HG03432 (cell line): Measurements from ENCODE around the gene KNDC1.
"Not testable (repeated sequence)": the region's sequence is repeated elsewhere in the genome, so short reads cannot be mapped to it uniquely, and the experiment has no call there.

Experiments
- ATAC-seq: cut with Tn5 transposase; IDR thresholded peaks from one replicate; pipeline ENCODE4 v1.9.1; 2021; ENCODE audit warnings: mild to moderate bottlenecking, moderate library complexity; ENCODE audit not compliant: unreplicated experiment

KNDC1 gene

DNA sequence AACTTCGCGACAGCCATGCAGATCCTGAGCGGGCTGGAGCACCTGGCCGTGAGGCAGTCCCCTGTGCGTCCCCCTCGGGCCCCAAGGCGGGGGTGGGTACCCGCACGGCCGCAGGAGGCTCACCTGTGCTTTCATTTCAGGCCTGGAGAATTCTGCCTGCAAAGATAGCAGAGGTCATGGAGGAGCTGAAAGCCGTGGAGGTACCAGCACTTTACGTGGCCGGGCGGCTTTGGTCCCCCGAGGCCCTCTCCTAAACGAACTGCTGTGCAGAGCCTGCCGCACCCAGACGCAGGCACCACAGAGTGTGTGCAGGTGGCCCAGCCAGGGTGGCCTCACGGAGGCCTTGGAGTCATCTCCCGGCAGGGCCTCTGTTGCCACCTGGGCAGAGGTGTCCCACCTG, 58.9 kb downstream of the KNDC1 start:
- ATAC-seq = no peak

GRCh38 chr10:133219782-133220181, 59.8 kb downstream of the KNDC1 start:
- no peak for ATAC-seq

- no peak for ATAC-seq
Observed at GRCh38 chr10:133221331-133221730, 61.3 kb downstream of the KNDC1 start.

DNA sequence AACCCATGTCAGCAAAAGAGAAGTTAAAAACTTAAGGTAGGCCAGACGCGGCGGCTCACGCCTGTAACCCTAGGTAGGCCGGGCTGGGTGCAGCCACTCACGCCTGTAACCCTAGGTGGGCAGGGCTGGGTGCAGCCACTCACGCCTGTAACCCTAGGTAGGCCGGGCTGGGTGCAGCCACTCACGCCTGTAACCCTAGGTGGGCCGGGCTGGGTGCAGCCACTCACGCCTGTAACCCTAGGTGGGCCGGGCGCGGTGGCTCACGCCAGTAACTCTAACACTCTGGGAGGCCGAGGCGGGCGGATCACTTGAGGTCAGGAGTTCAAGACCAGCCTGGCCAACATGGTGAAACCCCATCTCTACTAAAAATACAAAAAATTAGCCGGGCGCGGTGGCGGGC, 61.7 kb downstream of the KNDC1 start:
- ATAC-seq = not testable (repeated sequence)

DNA sequence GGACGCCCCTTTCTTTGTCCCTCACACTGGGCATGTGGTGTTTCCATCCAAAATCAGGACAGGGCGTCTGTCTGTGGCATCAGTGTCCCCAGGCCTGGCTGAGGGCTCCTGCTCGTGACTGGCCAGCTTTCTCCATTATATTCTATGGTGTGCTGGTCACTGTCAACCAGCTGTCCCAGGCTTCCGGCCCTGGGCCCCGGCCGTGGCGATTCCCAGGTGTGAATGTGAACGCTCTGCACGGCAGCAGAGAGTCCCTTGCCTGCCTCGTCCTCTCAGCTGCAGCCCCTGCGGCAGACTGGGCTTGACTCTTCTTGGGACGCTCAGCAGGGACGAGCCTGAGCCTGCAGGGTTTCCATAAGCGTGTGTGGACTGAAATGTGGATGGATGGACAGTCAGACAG, 64.1 kb downstream of the KNDC1 start:
- no peak for ATAC-seq

DNA sequence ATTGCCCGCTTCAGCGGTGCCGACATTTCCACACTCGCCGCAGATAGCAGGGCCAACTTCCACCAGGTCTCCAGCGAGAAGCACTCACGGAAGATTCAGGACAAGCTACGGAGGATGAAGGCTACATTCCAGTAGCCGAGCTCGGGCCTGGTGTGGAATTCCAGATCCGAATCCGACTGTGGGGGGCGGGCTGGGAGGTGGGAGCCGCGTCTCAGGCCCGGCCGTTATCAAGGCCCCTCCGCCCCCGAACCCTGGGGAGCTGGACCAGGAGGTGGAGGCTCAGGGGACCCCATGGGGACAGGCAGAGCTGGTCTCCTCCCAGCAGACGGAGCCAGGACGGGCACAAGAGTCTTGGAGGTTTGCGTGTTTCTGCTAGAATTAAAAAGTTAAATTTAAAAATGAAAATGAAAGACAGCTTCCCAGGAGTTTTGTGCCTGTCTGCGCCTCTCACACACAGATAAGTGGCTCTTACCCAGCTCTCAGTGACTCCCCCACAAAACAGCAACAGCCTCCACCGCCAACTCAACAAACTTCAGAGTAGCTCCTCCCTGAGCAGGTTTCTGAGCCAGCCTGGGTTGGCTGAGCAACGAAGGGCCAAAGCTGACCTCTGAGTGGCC, 64.8 kb downstream of the KNDC1 start:
- no peak for ATAC-seq

DNA sequence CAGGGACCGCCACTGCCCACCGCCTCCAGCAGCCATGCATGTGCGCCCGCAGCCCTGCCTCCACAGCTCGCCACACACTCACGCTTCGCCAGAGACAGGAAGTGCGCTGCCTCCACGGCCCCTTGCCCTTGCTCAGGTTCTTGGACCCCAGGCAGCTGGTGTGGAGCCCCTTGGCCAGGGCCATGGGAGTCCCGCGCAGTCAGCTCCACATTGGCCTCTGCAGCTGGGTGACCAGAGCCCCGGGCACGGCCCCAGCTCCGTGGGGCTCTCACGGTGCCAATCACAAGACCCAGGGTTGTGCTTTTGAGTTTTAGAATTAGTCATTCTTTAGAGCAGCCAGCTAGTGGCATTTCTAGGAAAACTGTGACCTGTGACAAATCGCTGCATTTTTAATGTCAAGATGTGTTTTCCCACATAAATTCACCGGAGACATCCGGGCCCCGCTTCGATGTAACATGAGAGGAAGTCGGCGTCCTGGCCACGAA, 65.7 kb downstream of the KNDC1 start:
- ATAC-seq = no peak

DNA sequence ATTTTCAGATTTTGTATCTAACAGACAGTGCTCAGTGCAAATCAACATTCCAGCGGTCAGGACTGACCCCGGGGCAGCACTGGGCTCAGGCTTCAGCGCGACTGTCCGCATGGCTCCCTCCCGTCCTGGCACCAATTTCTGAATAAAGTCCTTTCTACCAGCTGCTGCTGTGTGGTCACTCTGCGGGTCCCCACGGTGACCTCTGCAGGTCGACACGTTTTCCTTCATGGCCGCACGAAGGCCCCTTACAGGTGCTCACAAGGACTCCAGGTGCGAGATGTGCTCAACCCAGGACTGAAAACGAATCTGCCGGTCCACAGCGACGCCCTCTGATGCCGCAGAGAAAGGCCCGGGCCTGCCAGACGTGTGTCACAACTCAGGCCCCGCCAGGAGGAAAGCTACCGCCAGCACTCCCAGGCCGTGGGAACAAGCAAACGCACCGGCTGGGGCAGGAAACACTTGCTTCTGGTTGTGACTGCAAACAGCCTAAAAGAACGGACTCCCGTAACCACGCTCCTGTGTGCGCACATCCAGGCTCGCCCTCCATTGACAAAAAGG, 66.3 kb downstream of the KNDC1 start:
- no peak for ATAC-seq

- no peak for ATAC-seq
Observed at GRCh38 chr10:133227256-133227655, 67.2 kb downstream of the KNDC1 start.

DNA sequence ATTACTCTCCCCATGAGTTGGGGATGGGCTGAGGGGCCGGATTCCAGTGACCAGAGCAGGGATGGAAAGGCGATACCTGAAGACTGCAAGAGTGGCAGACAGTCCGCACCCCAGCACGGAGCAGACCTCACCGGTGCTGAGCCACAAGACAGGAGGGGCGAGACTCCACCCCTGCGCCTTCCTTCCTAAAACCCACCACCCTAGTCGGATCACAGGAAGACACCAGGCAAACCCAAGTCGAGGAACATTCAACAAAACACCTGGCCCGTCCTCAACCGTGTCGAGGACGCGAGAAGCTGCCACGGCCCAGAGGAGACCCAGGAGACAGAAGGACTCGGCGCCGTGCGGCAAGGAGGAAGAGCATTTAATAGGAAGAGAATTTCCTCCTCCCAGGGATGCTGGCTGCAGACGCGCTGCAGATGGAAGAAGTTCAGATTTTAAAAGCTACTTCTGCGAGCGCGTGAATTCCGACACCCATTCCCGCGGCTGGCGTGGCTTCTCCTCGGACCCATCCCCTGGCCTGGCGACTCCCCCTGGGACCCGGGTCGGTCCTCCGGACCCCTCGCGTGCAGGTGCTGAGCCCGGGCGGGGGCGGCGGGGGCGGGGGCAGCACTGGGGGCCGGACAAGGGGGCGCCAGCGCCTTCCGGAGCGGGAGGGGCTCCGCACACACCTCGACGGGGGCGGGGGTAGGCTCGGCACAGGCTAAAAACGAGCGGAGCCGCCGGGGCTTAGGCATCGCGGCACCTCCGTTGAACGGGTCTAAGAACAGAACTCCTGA, 69.4 kb downstream of the KNDC1 start:
- ATAC-seq = no peak

DNA sequence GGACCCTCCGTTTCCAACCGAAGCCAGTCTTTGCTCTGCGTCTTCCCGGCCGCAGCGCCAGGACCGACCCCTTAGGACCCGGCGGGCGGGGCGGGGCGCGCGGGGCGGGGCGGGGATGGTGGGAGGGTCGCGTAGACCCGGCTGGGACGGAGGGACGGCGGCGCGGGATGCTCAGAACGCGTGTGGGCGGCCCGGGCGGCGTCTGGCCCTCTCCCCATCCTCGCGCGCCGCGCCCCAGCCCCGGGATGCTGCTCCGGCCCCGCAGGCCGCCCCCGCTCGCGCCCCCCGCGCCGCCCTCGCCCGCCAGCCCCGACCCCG, 70.0 kb downstream of the KNDC1 start, which contains the start of gene UTF1:
UTF1 (plus strand) TSS at position 174 of the 318 bp plus-strand sequence; CDS start at position 246, 72 bp downstream.
- ATAC-seq = no peak

- no peak for ATAC-seq
Observed at GRCh38 chr10:133230387-133231195, 70.6 kb downstream of the KNDC1 start.

- ATAC-seq = no peak
Observed at GRCh38 chr10:133231244-133231945, 71.4 kb downstream of the KNDC1 start.

- ATAC-seq = no peak
Observed at GRCh38 chr10:133231946-133232574, 72.0 kb downstream of the KNDC1 start.

DNA sequence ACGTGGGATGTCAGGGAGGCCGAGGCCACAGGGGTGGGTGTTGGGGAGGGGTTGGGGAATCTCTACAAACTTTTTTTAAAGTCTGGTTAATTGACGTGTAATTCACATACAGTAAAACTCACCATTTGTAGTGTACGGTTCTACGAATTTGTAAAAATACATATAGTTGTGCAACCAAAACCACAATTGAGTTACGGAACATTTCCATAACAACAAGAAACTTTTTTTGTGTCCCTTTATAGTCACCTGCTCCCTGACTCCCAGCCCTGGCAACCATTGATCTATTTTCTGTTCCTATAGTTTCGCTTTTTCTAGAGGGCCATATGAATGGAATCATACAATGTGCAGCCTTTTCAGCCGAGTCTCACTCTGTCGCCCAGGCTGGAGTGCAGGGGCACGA, 74.8 kb downstream of the KNDC1 start:
- not testable (repeated sequence) for ATAC-seq

DNA sequence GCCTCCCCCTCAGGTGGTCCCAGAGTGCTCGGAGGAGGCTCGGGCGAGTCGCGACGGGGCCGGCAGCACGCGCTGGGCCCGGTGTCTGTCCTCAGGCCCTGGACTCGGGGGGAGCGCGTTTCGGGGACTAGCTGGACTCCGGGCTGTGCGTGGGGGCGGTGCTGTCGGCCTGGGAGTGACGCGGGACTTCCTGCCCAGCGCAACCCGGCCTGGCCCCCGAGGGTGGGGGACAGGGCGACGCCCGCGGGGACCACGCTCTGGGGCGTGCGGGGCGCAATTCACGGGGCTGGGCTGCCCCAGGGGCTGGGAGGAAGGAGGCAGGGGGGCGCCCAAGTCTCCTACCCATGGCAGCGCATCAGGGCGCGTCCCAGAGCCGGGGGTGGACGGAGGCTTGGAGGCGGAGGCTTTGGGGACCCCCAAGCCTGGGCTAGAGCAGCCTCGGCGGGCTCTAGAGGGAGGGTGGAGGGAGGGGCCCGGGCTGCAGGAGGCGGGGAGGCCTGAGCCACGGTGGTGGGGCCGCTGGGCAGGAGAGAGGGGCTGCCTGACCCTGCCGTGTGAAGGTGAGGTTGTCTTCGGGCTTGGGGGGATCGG, 75.3 kb downstream of the KNDC1 start:
- no peak for ATAC-seq

- no peak for ATAC-seq
Observed at GRCh38 chr10:133235932-133236331, 75.9 kb downstream of the KNDC1 start.

DNA sequence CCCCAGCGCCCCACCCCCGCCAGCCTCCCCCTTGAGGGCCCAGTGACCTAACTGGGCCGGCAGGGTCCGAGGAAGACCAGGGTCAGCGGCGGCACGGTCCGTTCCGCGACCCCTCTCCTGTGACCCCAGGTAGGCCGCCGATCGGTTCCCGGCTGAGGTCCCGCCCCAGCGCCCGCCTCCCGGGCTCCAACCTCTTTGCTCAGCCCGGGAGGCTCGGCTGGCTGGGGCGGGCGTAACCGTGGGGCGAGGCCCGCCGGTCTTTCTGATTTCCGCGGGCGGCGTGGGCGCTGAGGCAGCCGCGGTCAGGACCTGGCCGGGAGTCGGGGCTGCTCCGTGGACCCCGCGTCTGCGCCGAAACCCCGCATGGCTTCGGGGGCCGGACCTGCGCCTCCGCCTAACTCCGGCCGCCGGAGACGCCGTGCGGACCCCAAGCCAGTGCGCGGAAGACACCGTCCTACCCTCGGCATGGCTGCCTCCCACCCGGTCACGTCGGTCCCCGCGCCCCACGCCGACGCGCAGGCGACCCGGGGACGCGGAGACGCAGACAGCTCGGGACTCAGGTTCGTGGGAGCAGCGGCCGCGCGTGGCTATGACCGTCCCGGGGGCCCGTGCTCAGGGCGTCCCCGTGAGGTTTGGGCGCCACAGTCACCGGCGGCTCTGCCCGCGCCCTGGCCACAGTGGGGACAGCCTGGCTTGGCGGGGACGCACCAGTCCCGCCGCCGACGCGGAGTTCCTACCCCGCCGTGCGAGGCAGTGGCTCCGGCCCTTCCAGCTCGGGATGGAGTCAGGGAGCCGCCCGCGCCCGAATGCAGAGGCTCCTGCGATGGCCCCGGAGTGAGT, 76.6 kb downstream of the KNDC1 start:
- no peak for ATAC-seq

DNA sequence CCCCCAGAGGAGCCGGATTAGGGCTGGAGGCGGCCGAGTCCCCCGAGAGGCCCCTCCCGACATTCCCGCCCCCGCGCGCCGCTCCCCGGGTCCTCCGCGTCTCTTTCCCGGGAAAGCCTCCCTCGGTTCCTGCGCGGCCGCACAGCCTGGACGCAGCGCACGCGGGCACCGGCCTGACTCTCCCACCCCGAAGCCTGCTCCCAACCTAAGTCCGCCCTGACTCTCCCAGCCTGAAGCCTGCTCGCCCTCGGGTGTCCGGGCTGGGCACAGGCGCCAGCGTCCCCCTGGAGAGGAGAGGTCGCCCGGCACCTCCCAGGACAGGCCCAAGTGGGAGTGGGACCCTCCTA, 77.2 kb downstream of the KNDC1 start:
- ATAC-seq = no peak
